ENCODE measurements around the gene SLA2. TPM values are rescaled to one million over a fixed set of nuclear protein-coding genes. Genes with fewer than 3 reads are reported as not detected.

The SLA2 gene
- total RNA-seq, 1 experiment from 2014 or later: not detected

DNA sequence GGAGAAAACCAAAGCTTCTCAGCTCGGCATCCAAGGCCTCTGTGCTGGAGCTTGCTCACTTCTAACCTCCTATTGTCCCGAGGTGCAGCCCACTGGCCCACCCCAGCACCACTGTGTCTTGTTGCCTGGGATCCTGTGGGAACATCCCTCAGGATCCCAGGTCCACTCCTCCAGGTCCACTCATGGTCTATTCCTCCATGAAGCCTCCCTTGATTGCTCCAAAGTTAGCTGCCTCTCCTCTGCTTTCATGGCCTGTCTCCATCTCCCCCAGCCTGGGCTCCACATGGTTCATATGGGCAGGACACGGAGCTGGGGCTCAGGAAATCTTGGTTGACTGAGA, 13.9 kb downstream of the SLA2 start:
- CTCF ChIA-PET: no interaction called here
- Histone ChIP-seq H3K4me3 (ENCODE audit: low read depth, low read length, poor library complexity, severe bottlenecking) (no peak overlapping the region), H3K9me3 (ENCODE audit: low read depth, low read length, poor library complexity, severe bottlenecking) (no peaks in the 10 kb centered on the region), H3K27ac (ENCODE audit: low read depth, low read length, poor library complexity, severe bottlenecking) (no peak overlapping the region), H3K36me3 (ENCODE audit: insufficient read depth, low read length, poor library complexity, severe bottlenecking) (no peaks in the 10 kb centered on the region), H3K27me3 (replicated peaks; ENCODE audit: insufficient read depth, low read depth, low read length, poor library complexity) (no peaks in the 10 kb centered on the region), H3K4me1 (ENCODE audit: insufficient read depth, low read length, poor library complexity, severe bottlenecking) (no peaks in the 10 kb centered on the region)
- no peak for DNase-seq (ENCODE audit: low spot score)
- POLR2A ChIA-PET (ENCODE audit: low non-redundant PET): no interaction called here
- no TSS peak for BruUV-seq (replicated peaks)
- intact Hi-C loops (cut with micrococcal nuclease; ENCODE audit: unreplicated experiment): no loop called here
- TF ChIP-seq EZH2 (IDR thresholded peaks at IDR 0.05; ENCODE audit: borderline replicate concordance, low read depth, low read length, poor library complexity, severe bottlenecking): no peak
- TF ChIP-seq, protein P1, sequence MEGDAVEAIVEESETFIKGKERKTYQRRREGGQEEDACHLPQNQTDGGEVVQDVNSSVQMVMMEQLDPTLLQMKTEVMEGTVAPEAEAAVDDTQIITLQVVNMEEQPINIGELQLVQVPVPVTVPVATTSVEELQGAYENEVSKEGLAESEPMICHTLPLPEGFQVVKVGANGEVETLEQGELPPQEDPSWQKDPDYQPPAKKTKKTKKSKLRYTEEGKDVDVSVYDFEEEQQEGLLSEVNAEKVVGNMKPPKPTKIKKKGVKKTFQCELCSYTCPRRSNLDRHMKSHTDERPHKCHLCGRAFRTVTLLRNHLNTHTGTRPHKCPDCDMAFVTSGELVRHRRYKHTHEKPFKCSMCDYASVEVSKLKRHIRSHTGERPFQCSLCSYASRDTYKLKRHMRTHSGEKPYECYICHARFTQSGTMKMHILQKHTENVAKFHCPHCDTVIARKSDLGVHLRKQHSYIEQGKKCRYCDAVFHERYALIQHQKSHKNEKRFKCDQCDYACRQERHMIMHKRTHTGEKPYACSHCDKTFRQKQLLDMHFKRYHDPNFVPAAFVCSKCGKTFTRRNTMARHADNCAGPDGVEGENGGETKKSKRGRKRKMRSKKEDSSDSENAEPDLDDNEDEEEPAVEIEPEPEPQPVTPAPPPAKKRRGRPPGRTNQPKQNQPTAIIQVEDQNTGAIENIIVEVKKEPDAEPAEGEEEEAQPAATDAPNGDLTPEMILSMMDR (conservative IDR thresholded peaks at IDR 0.05; ENCODE audit: low read depth, low read length): no peak

DNA sequence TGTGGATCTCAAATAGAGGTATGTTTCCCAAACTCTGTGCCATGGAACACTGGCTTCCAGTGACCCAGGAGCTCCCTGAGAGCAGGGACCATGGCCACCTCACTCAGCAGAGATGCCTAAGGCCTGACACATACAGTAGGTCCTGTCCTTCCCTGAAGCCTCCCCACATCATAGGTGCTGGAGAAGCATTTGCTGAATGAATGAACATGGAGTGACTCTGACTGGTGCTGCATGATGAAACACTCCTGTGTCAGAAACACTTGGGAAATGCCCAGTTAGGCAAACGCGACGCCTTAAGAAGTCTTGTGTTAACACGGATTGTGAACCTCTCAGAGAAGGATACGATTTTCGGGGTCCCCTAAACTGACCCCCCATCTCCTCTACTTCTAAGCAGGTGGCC, 14.3 kb downstream of the SLA2 start:
- intact Hi-C loops (cut with micrococcal nuclease; ENCODE audit: unreplicated experiment): no loop called here
- H3K9me3 ChIP-seq (ENCODE audit: low read depth, low read length, poor library complexity, severe bottlenecking): no peaks in the 10 kb centered on the region
- no peak overlapping the region for H3K4me3 ChIP-seq (ENCODE audit: low read depth, low read length, poor library complexity, severe bottlenecking)
- no peaks in the 10 kb centered on the region for H3K27me3 ChIP-seq (replicated peaks; ENCODE audit: insufficient read depth, low read depth, low read length, poor library complexity)
- CTCF ChIA-PET: no interaction called here
- no peak overlapping the region for H3K27ac ChIP-seq (ENCODE audit: low read depth, low read length, poor library complexity, severe bottlenecking)
- BruUV-seq (replicated peaks): no TSS peak
- TF ChIP-seq, protein P1 (conservative IDR thresholded peaks at IDR 0.05; ENCODE audit: low read depth, low read length): no peak
- TF ChIP-seq EZH2 (IDR thresholded peaks at IDR 0.05; ENCODE audit: borderline replicate concordance, low read depth, low read length, poor library complexity, severe bottlenecking): no peak
- H3K36me3 ChIP-seq (ENCODE audit: insufficient read depth, low read length, poor library complexity, severe bottlenecking): no peaks in the 10 kb centered on the region
- POLR2A ChIA-PET (ENCODE audit: low non-redundant PET): no interaction called here
- DNase-seq (ENCODE audit: low spot score): no peak
- no peaks in the 10 kb centered on the region for H3K4me1 ChIP-seq (ENCODE audit: insufficient read depth, low read length, poor library complexity, severe bottlenecking)

DNA sequence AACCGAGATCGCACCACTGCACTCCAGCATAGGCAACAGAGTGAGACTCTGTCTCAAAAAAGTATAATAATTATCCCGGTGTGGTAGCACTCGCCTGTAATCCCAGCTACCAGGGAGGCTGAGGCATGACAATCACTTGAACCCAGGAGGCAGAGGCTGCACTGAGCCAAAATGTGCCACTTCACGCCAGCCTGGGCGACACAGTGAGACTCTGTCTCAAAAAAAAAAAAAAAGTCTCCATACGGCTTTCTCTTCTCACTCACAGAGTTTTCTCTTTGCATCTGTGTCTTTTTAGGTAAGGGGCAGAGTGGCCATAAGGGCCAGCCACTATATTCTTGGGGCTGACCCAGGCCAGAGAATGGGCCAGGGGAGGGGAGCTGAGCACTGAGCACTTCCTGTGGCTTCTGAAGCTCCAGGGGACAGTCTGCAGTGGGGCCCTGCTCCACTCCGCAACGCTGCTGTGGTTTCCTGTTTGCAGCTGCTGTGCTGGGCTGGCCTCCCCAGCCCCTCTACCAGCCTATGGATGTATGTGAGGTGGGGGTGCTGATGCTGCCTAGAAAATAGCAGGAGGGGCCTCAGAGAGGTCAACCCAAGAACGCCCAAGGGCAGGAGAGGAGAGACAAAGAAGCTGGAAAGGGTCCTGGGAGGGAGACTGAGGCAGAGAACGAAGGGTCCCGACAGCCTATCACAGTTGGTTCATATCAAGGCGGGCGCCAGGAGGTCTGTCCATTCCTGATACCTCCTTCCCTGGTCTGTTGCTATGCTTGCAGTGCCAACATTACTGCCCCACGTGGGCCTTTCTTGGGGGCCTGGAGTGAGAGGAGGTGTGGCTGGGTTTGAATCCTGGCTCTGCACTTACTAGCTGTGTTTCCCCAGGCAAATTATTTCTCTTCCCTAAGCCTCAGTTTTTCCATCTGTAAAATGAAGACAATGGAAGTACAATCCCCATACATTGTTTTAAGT, 16.0 kb downstream of the SLA2 start:
- H3K27me3 ChIP-seq (replicated peaks; ENCODE audit: insufficient read depth, low read depth, low read length, poor library complexity): no peaks in the 10 kb centered on the region
- BruUV-seq (replicated peaks): no TSS peak
- ChIA-PET POLR2A (ENCODE audit: low non-redundant PET) (no interaction called here), CTCF (no interaction called here)
- intact Hi-C loops (cut with micrococcal nuclease; ENCODE audit: unreplicated experiment): no loop called here
- H3K9me3 ChIP-seq (ENCODE audit: low read depth, low read length, poor library complexity, severe bottlenecking): no peaks in the 10 kb centered on the region
- TF ChIP-seq, protein P1 (conservative IDR thresholded peaks at IDR 0.05; ENCODE audit: low read depth, low read length): no peak
- TF ChIP-seq EZH2 (IDR thresholded peaks at IDR 0.05; ENCODE audit: borderline replicate concordance, low read depth, low read length, poor library complexity, severe bottlenecking): no peak
- no peaks in the 10 kb centered on the region for H3K4me1 ChIP-seq (ENCODE audit: insufficient read depth, low read length, poor library complexity, severe bottlenecking)
- DNase-seq (ENCODE audit: low spot score): no peak
- no peak overlapping the region for H3K4me3 ChIP-seq (ENCODE audit: low read depth, low read length, poor library complexity, severe bottlenecking)
- H3K36me3 ChIP-seq (ENCODE audit: insufficient read depth, low read length, poor library complexity, severe bottlenecking): no peaks in the 10 kb centered on the region
- H3K27ac ChIP-seq (ENCODE audit: low read depth, low read length, poor library complexity, severe bottlenecking): no peak overlapping the region

Measured in A673 (cell line).